SK-N-SH treated with all-trans-retinoic acid at 6 μM for 48 hours (cell line): ENCODE measurements around the gene TBXT.

ENCODE experiments used
- ATAC-seq: fragments of 200-7000 bp; cut with Tn5 transposase; 3 replicates; pipeline ENCODE4 v1.9.1; 2020; ENCODE audit warnings: mild to moderate bottlenecking, moderate library complexity
- ARNTL ChIP-seq: fragments of 450-650 bp; formaldehyde crosslinking; IDR thresholded peaks from 2 replicates; pipeline ENCODE4 v1.5.0; 2020; ENCODE audit warnings: low read depth, mild to moderate bottlenecking, moderate library complexity, borderline replicate concordance
- BACH2 ChIP-seq: fragments of 250-450 bp; sonication (Bioruptor Pico); IDR thresholded peaks from 2 replicates; pipeline ENCODE4 v1.9.0; 2021; ENCODE audit warnings: mild to moderate bottlenecking, borderline replicate concordance
- CSDC2 ChIP-seq: fragments of 250-450 bp; sonication (Bioruptor Pico); IDR thresholded peaks from 2 replicates; pipeline ENCODE4 v1.5.0; 2020; ENCODE audit warnings: mild to moderate bottlenecking, moderate library complexity
- ESRRG ChIP-seq: fragments of 250-450 bp; sonication (Bioruptor Pico); IDR thresholded peaks from 2 replicates; pipeline ENCODE4 v1.6.1; 2021; ENCODE audit warnings: mild to moderate bottlenecking
- GLIS3 ChIP-seq: fragments of 250-450 bp; sonication (Bioruptor Pico); IDR thresholded peaks from 2 replicates; pipeline ENCODE4 v1.5.0; 2020; ENCODE audit warnings: mild to moderate bottlenecking, moderate library complexity
- ISL1 ChIP-seq: fragments of 250-450 bp; sonication (Bioruptor Pico); IDR thresholded peaks from 2 replicates; pipeline ENCODE4 v2.1.2; 2022; ENCODE audit warnings: mild to moderate bottlenecking, moderate library complexity
- OSR1 ChIP-seq: fragments of 250-450 bp; sonication (Bioruptor Pico); IDR thresholded peaks from 2 replicates; pipeline ENCODE4 v1.8.0; 2022; ENCODE audit warnings: moderate library complexity, mild to moderate bottlenecking, inconsistent platforms
- PPARA ChIP-seq: fragments of 250-450 bp; sonication (Bioruptor Pico); IDR thresholded peaks from 2 replicates; pipeline ENCODE4 v1.5.0; 2020; ENCODE audit warnings: mild to moderate bottlenecking, borderline replicate concordance
- SNAI2 ChIP-seq: fragments of 250-450 bp; sonication (Bioruptor Pico); IDR thresholded peaks from 2 replicates; pipeline ENCODE4 v1.5.0; 2020; ENCODE audit warnings: mild to moderate bottlenecking, moderate library complexity
- TOX ChIP-seq: fragments of 250-450 bp; sonication (Bioruptor Pico); IDR thresholded peaks from 2 replicates; pipeline ENCODE4 v1.8.0; 2021; ENCODE audit warnings: mild to moderate bottlenecking, moderate library complexity, borderline replicate concordance
- ZFP3 ChIP-seq: fragments of 250-450 bp; sonication (Bioruptor Pico); IDR thresholded peaks from 2 replicates; pipeline ENCODE4 v1.5.0; 2020; ENCODE audit warnings: mild to moderate bottlenecking, moderate library complexity
- ZNF565 ChIP-seq: fragments of 450-650 bp; formaldehyde crosslinking; conservative IDR thresholded peaks from 2 replicates; pipeline ENCODE4 v1.5.0; 2020; ENCODE audit warnings: low read depth, mild to moderate bottlenecking, moderate library complexity
- ZNF8 ChIP-seq: fragments of 450-650 bp; formaldehyde crosslinking; IDR thresholded peaks from 2 replicates; pipeline ENCODE4 v1.5.0; 2020; ENCODE audit warnings: mild to moderate bottlenecking, moderate library complexity
- TF ChIP-seq, protein P1 (sequence below): fragments of 250-450 bp; sonication (Bioruptor Pico); IDR thresholded peaks from 2 replicates; pipeline ENCODE4 v1.8.0; 2020; ENCODE audit warnings: mild to moderate bottlenecking, moderate library complexity, borderline replicate concordance
- TF ChIP-seq, protein P2 (sequence below): fragments of 250-450 bp; sonication (Bioruptor Pico); IDR thresholded peaks from 2 replicates; pipeline ENCODE4 v1.8.0; 2021; ENCODE audit warnings: low read depth, mild to moderate bottlenecking, moderate library complexity, borderline replicate concordance

The TBXT gene

DNA sequence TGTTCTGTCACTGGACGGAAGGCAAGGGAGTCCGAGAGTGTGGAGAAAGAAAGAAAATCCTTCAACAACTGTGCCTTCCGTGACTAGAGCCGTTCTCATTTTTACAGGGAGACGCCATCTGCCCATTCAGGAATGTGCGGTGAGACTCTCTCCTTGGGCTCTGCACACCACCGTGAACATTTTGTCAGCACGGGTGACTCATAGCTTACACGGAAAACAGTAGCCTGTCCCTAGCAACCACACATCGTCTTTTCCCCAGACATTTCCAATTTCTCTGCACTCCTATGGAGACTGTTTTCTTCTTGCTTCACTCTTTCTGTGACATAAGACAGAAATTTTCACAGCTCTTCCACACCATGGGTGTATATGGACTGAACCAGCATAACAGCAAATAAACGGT, 55.1 kb downstream of the TBXT start:
- ATAC-seq = no peak
- TF ChIP-seq SNAI2 (CRISPR knock-in tag) (no peak), ISL1 (CRISPR knock-in tag) (no peak), BACH2 (no peak), ARNTL (CRISPR knock-in tag) (no peak), TOX (CRISPR knock-in tag) (no peak), GLIS3 (CRISPR knock-in tag) (no peak), ZNF565 (CRISPR knock-in tag) (no peak), CSDC2 (CRISPR knock-in tag) (no peak), OSR1 (no peak), PPARA (CRISPR knock-in tag) (no peak), ZFP3 (CRISPR knock-in tag) (no peak)
- TF ChIP-seq, protein P1, sequence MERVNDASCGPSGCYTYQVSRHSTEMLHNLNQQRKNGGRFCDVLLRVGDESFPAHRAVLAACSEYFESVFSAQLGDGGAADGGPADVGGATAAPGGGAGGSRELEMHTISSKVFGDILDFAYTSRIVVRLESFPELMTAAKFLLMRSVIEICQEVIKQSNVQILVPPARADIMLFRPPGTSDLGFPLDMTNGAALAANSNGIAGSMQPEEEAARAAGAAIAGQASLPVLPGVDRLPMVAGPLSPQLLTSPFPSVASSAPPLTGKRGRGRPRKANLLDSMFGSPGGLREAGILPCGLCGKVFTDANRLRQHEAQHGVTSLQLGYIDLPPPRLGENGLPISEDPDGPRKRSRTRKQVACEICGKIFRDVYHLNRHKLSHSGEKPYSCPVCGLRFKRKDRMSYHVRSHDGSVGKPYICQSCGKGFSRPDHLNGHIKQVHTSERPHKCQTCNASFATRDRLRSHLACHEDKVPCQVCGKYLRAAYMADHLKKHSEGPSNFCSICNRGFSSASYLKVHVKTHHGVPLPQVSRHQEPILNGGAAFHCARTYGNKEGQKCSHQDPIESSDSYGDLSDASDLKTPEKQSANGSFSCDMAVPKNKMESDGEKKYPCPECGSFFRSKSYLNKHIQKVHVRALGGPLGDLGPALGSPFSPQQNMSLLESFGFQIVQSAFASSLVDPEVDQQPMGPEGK (CRISPR knock-in tag) = no peak
- TF ChIP-seq, protein P2, sequence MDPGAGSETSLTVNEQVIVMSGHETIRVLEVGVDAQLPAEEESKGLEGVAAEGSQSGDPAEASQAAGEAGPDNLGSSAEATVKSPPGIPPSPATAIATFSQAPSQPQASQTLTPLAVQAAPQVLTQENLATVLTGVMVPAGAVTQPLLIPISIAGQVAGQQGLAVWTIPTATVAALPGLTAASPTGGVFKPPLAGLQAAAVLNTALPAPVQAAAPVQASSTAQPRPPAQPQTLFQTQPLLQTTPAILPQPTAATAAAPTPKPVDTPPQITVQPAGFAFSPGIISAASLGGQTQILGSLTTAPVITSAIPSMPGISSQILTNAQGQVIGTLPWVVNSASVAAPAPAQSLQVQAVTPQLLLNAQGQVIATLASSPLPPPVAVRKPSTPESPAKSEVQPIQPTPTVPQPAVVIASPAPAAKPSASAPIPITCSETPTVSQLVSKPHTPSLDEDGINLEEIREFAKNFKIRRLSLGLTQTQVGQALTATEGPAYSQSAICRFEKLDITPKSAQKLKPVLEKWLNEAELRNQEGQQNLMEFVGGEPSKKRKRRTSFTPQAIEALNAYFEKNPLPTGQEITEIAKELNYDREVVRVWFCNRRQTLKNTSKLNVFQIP (CRISPR knock-in tag) = no peak
- TF ChIP-seq, all 23 proteins: peak for 0

DNA sequence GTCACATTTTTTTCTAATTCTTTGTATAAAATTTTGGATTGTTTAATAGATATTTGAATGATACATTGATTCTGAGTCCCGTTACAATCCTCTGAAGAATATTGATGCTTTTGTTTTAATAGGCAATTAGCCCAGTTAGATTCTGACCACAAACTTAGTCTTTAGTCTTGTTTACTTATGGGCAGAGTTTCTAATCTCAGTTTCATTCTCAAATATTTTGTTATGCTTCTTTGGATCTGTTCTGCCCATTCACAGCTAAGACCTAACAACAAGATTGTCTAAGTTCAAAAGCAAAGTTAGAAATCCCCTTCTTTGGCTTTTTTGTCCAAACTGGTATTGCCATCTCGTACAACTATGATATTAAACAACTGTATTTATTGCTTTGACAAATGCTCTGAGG, 58.0 kb downstream of the TBXT start:
- no peak for ATAC-seq
- TF ChIP-seq ISL1 (CRISPR knock-in tag) (no peak), ZNF8 (CRISPR knock-in tag) (no peak), TOX (CRISPR knock-in tag) (no peak), ESRRG (no peak)
